CD4-positive, CD25-positive, alpha-beta regulatory T cell (primary cell): ENCODE results near the gene HBEGF. TPM values are rescaled to one million over a fixed set of nuclear protein-coding genes. Genes with fewer than 3 reads are reported as not detected.

Experiments used
- ATAC-seq, 2 donors: fragments of 150-1000 bp; cut with Tn5 transposase; one replicate each; pipeline ENCODE4 v1.10.0; 2021; ENCODE audit warnings: low read depth in 2 of 2, moderate number of reproducible peaks in 2 of 2, moderate library complexity in 1 of 2
- DNase-seq, 3 donors: peaks; one replicate each; pipeline versions ENCODE4 v3.0.0 to v3.0.0-alpha.2; 2012 to 2022; ENCODE audit warnings: mixed read lengths in 1 of 3
- H3K27ac ChIP-seq: one replicate; pipeline ENCODE4 v1.7.0; 2013; ENCODE audit warnings: mild to moderate bottlenecking, low read length; ENCODE audit not compliant: insufficient read depth, poor library complexity, severe bottlenecking
- H3K27me3 ChIP-seq: one replicate; pipeline ENCODE4 v1.7.0; 2013; ENCODE audit warnings: low read length; ENCODE audit not compliant: control insufficient read depth, insufficient read depth
- H3K36me3 ChIP-seq: one replicate; pipeline ENCODE4 v1.7.0; 2013; ENCODE audit warnings: mild to moderate bottlenecking, low read length, moderate library complexity; ENCODE audit not compliant: control insufficient read depth, insufficient read depth
- H3K4me1 ChIP-seq: 2 replicates; pipeline ENCODE4 v1.7.0; 2013; ENCODE audit warnings: mild to moderate bottlenecking, low read length; ENCODE audit not compliant: insufficient read depth, control insufficient read depth, poor library complexity, severe bottlenecking
- H3K4me3 ChIP-seq: one replicate; pipeline ENCODE4 v1.7.0; 2013; ENCODE audit warnings: low read depth, mild to moderate bottlenecking, low read length, moderate library complexity
- H3K9me3 ChIP-seq, 2 experiments: 1 replicate in 1 of 2; 2 replicates in 1 of 2; pipeline ENCODE4 v1.7.0; 2013; ENCODE audit warnings: low read length in 2 of 2, mild to moderate bottlenecking in 1 of 2, moderate library complexity in 1 of 2; ENCODE audit not compliant: control insufficient read depth in 2 of 2
- H3K27ac Mint-ChIP-seq, 3 donors: one replicate each; pipeline ENCODE4 v1.8.0; 2020 to 2022; ENCODE audit warnings: mild to moderate bottlenecking in 3 of 3, mixed read lengths in 3 of 3, moderate library complexity in 2 of 3
- H3K27me3 Mint-ChIP-seq: one replicate; pipeline ENCODE4 v1.8.0; 2022; ENCODE audit warnings: mild to moderate bottlenecking, mixed read lengths
- H3K36me3 Mint-ChIP-seq: one replicate; pipeline ENCODE4 v1.8.0; 2020; ENCODE audit warnings: mixed read lengths
- H3K4me1 Mint-ChIP-seq, 4 donors: one replicate each; pipeline ENCODE4 v1.8.0; 2020 to 2022; ENCODE audit warnings: mixed read lengths in 4 of 4, mild to moderate bottlenecking in 1 of 4
- H3K4me3 Mint-ChIP-seq, 4 donors: one replicate each; pipeline ENCODE4 v1.8.0; 2020 to 2022; ENCODE audit warnings: mild to moderate bottlenecking in 4 of 4, mixed read lengths in 4 of 4, moderate library complexity in 3 of 4
- H3K9me3 Mint-ChIP-seq, 7 donors: one replicate each; pipeline ENCODE4 v1.8.0; 2020 to 2022; ENCODE audit warnings: mixed read lengths in 7 of 7, mild to moderate bottlenecking in 3 of 7, moderate library complexity in 2 of 7
- polyA plus RNA-seq, 4 donors: library from polyadenylated mRNA; unstranded; fragments of 300-500 nt; fragmentation: Illumina TruSeq; gene quantifications; one replicate each; pipeline ENCODE4 v1.2.3, GENCODE V29; 2021
- total RNA-seq: library from RNA; stranded (reverse); gene quantifications from one replicate; pipeline ENCODE4 v1.2.3, GENCODE V29; 2022

The HBEGF gene, protein sequence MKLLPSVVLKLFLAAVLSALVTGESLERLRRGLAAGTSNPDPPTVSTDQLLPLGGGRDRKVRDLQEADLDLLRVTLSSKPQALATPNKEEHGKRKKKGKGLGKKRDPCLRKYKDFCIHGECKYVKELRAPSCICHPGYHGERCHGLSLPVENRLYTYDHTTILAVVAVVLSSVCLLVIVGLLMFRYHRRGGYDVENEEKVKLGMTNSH
- total RNA-seq (0.47 TPM), polyA plus RNA-seq (not detected)

DNA sequence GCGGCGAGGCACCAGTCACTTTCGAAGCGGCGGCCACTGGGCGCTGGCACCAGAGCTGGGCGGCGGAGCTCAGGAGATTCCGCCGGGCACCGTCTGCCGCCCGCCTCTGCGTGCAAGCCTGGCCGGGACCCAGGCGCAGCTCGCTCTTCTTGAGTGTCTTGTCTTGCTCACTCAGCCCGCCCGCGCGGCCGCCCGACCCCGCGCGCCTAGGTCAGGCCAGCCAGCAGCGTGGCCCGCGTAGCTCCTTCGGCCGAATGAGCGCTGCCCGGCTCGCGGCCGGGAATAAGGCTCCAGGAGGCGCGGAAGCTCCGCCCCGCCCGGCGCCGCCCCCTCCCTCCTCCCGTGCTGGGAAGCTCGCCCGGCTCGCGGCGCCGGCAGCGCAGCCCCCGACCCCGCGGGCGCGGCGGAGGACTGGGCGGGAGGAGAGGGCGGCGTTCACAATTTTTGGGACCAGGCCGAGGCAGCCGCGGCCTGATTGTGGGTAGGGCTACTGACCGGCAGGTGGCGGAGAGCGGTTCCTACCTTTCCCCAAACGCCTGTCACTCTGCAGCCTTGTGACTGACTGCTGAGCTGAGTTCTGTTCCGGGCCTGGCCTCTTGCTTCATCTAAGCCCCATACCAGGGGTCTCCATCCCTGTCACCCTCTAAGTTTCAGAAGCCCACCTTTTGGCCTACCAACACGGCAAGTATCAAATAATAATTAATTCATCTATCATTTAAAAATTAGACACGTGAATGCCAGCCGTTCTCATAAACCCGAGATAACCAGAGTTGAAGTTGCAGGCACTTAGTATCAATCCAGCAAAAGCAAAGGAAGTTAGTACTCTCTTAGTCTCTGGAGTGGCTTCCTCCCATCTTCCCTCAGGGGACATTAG, at the start of gene HBEGF:
Gene HBEGF, minus strand, starts transcription at position 256 of the 874 bp plus-strand sequence. CDS start 275 bp downstream, outside the sequence.
- Mint-ChIP-seq H3K4me1 (peaks cover 14 to 52% (median 21%) of the 10 kb centered on the region in 4 donors), H3K27ac (peak within 1 kb of the TSS in 2 of 3 donors; percentile 49 to 68), H3K9me3 (peaks cover 0 to 2% (median 0%) of the 10 kb centered on the region in 7 donors), H3K4me3 (peak within 1 kb of the TSS; percentile 83 to 89 (median 86)), H3K36me3 (no peaks in the 10 kb centered on the region), H3K27me3 (peaks cover 21% of the 10 kb centered on the region)
- no peaks in the 10 kb centered on the region for H3K9me3 ChIP-seq
- H3K27me3 ChIP-seq = peaks cover 3% of the 10 kb centered on the region
- H3K36me3 ChIP-seq = no peaks in the 10 kb centered on the region
- H3K27ac ChIP-seq = no peak within 1 kb of the TSS
- peak; percentile 26 to 63 (median 43) for DNase-seq
- ATAC-seq = peak; percentile 54 to 55
- peaks cover 28% of the 10 kb centered on the region for H3K4me1 ChIP-seq
- peak within 1 kb of the TSS; percentile 53 for H3K4me3 ChIP-seq

DNA sequence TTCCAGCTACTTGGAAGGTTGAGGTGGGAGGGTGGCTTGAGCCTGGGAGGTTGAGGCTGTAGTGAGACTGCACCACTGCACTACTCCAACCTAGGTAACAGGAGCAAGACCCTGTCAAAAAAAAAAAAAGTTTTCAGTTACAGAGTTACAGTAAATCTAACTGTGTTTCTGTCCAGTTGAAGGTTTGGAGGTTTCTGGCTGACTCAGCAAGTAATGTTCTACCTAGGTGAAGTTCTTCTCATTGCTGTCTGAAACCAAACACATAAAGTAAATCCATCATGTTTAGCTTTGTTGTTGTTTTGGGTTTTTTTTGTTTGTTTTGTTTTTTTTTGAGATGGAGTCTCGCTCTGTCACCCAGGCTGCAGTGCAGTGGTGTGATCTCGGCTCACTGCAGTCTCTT, 47.3 kb upstream of the HBEGF start:
- H3K4me3 ChIP-seq = no peak overlapping the region
- DNase-seq = no peak
- Mint-ChIP-seq H3K4me3 (no peak overlapping the region), H3K4me1 (no peaks in the 10 kb centered on the region), H3K36me3 (peaks cover 4% of the 10 kb centered on the region), H3K9me3 (no peaks in the 10 kb centered on the region), H3K27me3 (no peaks in the 10 kb centered on the region), H3K27ac (no peak overlapping the region)
- H3K36me3 ChIP-seq = no peaks in the 10 kb centered on the region
- ATAC-seq = no peak
- no peaks in the 10 kb centered on the region for H3K27me3 ChIP-seq
- no peaks in the 10 kb centered on the region for H3K9me3 ChIP-seq
- H3K4me1 ChIP-seq = no peaks in the 10 kb centered on the region
- H3K27ac ChIP-seq = no peak overlapping the region

DNA sequence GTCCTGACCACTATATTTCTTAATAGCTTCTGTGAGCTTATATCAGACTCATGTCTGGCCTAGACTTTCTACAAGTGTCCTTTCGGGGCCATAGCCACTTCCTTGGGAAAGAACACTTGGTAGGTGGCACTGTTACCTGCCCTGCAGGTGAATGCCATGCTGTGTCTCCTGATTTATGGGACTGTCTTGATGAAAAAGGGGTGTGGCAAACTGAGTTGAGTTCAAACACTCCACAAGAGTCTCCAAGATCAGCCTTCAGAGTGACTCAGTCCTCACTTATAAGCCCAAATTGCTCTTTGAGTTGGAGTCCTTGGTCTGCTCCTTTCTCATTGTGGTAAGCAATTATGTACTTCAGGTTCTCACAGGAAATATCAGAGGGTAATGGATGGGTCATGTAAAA, 45.3 kb upstream of the HBEGF start:
- no peak for DNase-seq
- H3K4me1 ChIP-seq = no peaks in the 10 kb centered on the region
- no peaks in the 10 kb centered on the region for H3K9me3 ChIP-seq
- H3K4me3 ChIP-seq = no peak overlapping the region
- ATAC-seq = no peak
- no peaks in the 10 kb centered on the region for H3K36me3 ChIP-seq
- H3K27ac Mint-ChIP-seq = no peak overlapping the region
- H3K27ac ChIP-seq = no peak overlapping the region
- no peak overlapping the region for H3K4me3 Mint-ChIP-seq
- no peaks in the 10 kb centered on the region for H3K9me3 Mint-ChIP-seq
- no peaks in the 10 kb centered on the region for H3K27me3 Mint-ChIP-seq
- no peaks in the 10 kb centered on the region for H3K27me3 ChIP-seq
- peaks cover 4% of the 10 kb centered on the region for H3K36me3 Mint-ChIP-seq
- H3K4me1 Mint-ChIP-seq = no peaks in the 10 kb centered on the region

DNA sequence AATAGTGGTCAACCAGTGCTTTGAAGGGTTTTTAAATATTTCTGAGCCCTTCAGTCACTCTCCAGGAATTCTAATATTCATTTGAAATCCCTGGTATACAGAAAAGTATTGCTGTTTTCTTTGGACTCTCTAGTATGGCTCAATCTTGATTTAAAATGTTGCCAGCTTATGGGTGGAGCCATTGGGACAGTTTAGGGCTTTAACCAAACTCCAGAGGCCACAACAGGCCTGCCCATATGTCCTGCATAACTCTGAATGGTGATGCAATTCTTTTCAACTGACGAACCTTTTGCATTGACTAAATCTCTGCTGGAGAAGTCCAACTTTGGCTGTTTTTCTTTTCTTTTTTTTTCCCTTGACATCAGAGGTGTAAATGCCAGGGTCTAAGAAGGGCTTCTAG, 44.9 kb upstream of the HBEGF start:
- Histone ChIP-seq H3K36me3 (no peaks in the 10 kb centered on the region), H3K4me1 (no peaks in the 10 kb centered on the region), H3K4me3 (no peak overlapping the region), H3K27ac (no peak overlapping the region), H3K9me3 (no peaks in the 10 kb centered on the region), H3K27me3 (no peaks in the 10 kb centered on the region)
- no peak for DNase-seq
- Mint-ChIP-seq H3K27ac (no peak overlapping the region), H3K27me3 (no peaks in the 10 kb centered on the region), H3K4me1 (no peaks in the 10 kb centered on the region), H3K36me3 (peaks cover 4% of the 10 kb centered on the region), H3K4me3 (no peak overlapping the region), H3K9me3 (no peaks in the 10 kb centered on the region)
- no peak for ATAC-seq

DNA sequence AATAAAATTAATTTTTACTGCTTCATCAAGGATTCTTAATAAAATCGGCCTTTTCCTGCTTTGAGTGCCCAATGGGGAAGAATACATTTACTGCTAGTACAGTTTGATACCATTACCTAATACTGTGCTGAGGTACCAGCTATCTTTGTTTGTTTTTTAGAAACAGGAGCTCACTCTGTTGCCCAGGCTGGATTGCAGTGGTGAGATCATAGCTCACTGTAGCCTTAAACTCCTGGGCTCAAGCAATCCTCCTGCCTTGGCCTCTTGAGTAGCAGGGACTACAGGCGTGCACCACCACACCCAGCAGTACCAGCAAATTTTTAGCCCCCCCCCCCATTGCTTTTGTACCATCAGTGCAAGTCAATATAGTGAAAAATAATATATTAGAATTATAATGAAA, 41.6 kb upstream of the HBEGF start:
- Histone ChIP-seq H3K27ac (no peak overlapping the region), H3K9me3 (no peaks in the 10 kb centered on the region), H3K4me1 (no peaks in the 10 kb centered on the region), H3K27me3 (no peaks in the 10 kb centered on the region), H3K4me3 (no peak overlapping the region), H3K36me3 (no peaks in the 10 kb centered on the region)
- H3K4me1 Mint-ChIP-seq = peaks cover 0 to 4% (median 1%) of the 10 kb centered on the region in 4 donors
- no peaks in the 10 kb centered on the region for H3K27me3 Mint-ChIP-seq
- DNase-seq = no peak
- ATAC-seq = no peak
- H3K4me3 Mint-ChIP-seq = no peak overlapping the region
- H3K9me3 Mint-ChIP-seq = no peaks in the 10 kb centered on the region
- no peak overlapping the region for H3K27ac Mint-ChIP-seq
- peaks cover 9% of the 10 kb centered on the region for H3K36me3 Mint-ChIP-seq

DNA sequence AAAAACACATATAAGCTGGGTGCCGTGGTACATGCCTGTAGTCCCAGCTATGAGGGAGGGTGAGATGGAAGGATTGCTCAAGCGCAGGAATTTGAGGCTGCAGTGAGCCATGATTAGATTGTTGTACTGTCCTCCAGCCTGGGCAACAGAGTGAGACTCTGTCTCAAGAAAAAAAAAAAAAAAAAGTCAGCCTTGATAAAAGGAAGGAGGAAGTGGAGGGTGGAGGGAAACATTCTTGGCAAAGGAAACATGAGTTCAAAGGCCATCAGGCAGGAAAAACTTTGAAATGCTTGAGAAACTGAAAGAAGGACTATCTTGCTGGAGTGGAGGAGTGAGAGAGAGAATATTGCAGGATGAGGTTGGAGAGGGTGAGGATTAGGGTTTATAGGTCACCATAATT, 36.9 kb upstream of the HBEGF start:
- Histone ChIP-seq H3K4me1 (no peaks in the 10 kb centered on the region), H3K36me3 (no peaks in the 10 kb centered on the region), H3K27ac (no peak overlapping the region), H3K4me3 (no peak overlapping the region), H3K27me3 (no peaks in the 10 kb centered on the region), H3K9me3 (no peaks in the 10 kb centered on the region)
- peaks cover 8% of the 10 kb centered on the region for H3K36me3 Mint-ChIP-seq
- no peak overlapping the region for H3K27ac Mint-ChIP-seq
- H3K27me3 Mint-ChIP-seq = no peaks in the 10 kb centered on the region
- ATAC-seq = no peak
- H3K4me1 Mint-ChIP-seq = peaks cover 0 to 4% (median 2%) of the 10 kb centered on the region in 4 donors
- DNase-seq = no peak
- H3K4me3 Mint-ChIP-seq = peak overlapping the region in 1 of 4 donors; percentile 12
- H3K9me3 Mint-ChIP-seq = peaks cover 0 to 2% (median 0%) of the 10 kb centered on the region in 7 donors

DNA sequence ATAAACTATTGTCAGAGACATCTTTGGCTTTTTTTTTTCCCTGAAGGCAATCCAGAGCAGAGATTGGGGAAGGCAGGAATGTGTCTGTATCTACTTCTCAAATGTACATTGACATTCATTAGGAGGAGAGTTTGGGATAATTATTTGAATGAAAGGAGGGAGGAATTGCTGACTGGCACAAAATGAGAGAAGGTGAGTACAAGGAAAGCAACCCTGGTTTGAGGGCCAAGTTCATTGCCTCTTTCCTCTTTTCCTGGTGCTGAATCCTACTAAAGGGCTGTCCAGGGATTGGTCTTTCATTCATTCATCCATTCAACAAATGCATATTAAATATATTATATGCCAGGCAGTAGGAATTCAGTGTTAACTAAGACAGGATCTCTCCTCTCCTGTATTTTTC, 36.5 kb upstream of the HBEGF start:
- no peak for DNase-seq
- peaks cover 8% of the 10 kb centered on the region for H3K36me3 Mint-ChIP-seq
- H3K27ac ChIP-seq = no peak overlapping the region
- no peaks in the 10 kb centered on the region for H3K9me3 ChIP-seq
- no peak overlapping the region for H3K27ac Mint-ChIP-seq
- H3K4me3 Mint-ChIP-seq = no peak overlapping the region
- peaks cover 0 to 4% (median 2%) of the 10 kb centered on the region in 4 donors for H3K4me1 Mint-ChIP-seq
- H3K9me3 Mint-ChIP-seq = peaks cover 0 to 2% (median 0%) of the 10 kb centered on the region in 7 donors
- H3K36me3 ChIP-seq = no peaks in the 10 kb centered on the region
- no peak overlapping the region for H3K4me3 ChIP-seq
- no peaks in the 10 kb centered on the region for H3K27me3 ChIP-seq
- ATAC-seq = no peak
- no peaks in the 10 kb centered on the region for H3K27me3 Mint-ChIP-seq
- H3K4me1 ChIP-seq = no peaks in the 10 kb centered on the region
